Liver (tissue), 9 donors: Measurements from ENCODE around the gene ENPP7. TPM values are rescaled to one million over a fixed set of nuclear protein-coding genes. Genes with fewer than 3 reads are reported as not detected.

Source experiments
- DNase-seq: peaks from one replicate; pipeline ENCODE4 v3.0.0-alpha.2; 2017; ENCODE audit warnings: low spot score
- H3K27ac ChIP-seq, 2 donors: one replicate each; pipeline ENCODE4 v1.7.0; 2013; ENCODE audit warnings: inconsistent platforms in 2 of 2, low read length in 2 of 2, control low read depth in 1 of 2, low read depth in 1 of 2, mild to moderate bottlenecking in 1 of 2
- H3K27me3 ChIP-seq, 4 donors: one replicate each; pipeline versions ENCODE4 v1.6.1 to v1.7.0; 2013; ENCODE audit warnings: low read length in 3 of 4, inconsistent platforms in 1 of 4, mild to moderate bottlenecking in 1 of 4, moderate library complexity in 1 of 4; ENCODE audit not compliant: control insufficient read depth in 4 of 4, insufficient read depth in 4 of 4
- H3K36me3 ChIP-seq, 4 donors: one replicate each; pipeline versions ENCODE4 v1.6.1 to v1.7.0; 2013; ENCODE audit warnings: low read length in 3 of 4, mild to moderate bottlenecking in 3 of 4, low read depth in 1 of 4, moderate library complexity in 1 of 4; ENCODE audit not compliant: control insufficient read depth in 4 of 4, insufficient read depth in 3 of 4
- H3K4me1 ChIP-seq, 4 donors: one replicate each; pipeline versions ENCODE4 v1.6.1 to v1.7.0; 2013; ENCODE audit warnings: low read length in 3 of 4, mild to moderate bottlenecking in 3 of 4, moderate library complexity in 1 of 4; ENCODE audit not compliant: control insufficient read depth in 4 of 4, insufficient read depth in 4 of 4
- H3K4me3 ChIP-seq, 3 donors: one replicate each; pipeline versions ENCODE4 v1.6.1 to v1.7.0; 2013; ENCODE audit warnings: low read length in 3 of 3, control low read depth in 1 of 3, low read depth in 1 of 3, mild to moderate bottlenecking in 1 of 3
- H3K9ac ChIP-seq, 2 donors: one replicate each; pipeline ENCODE4 v1.7.0; 2013; ENCODE audit warnings: low read length in 2 of 2, mild to moderate bottlenecking in 2 of 2, moderate library complexity in 2 of 2, control low read depth in 1 of 2, low read depth in 1 of 2
- H3K9me3 ChIP-seq, 4 donors: one replicate each; pipeline versions ENCODE4 v1.6.1 to v1.7.0; 2013; ENCODE audit warnings: low read length in 3 of 4; ENCODE audit not compliant: control insufficient read depth in 4 of 4
- ATF3 ChIP-seq: IDR thresholded peaks from 2 replicates; pipeline ENCODE4 v1.6.1; 2016; ENCODE audit warnings: antibody characterized with exemption
- CTCF ChIP-seq: fragments of 150-350 bp; IDR thresholded peaks from 2 replicates; pipeline ENCODE4 v1.5.1; 2017; ENCODE audit warnings: improper control_type of control experiment, low read depth, low read length; ENCODE audit not compliant: missing input control
- EGR1 ChIP-seq, 2 donors: IDR thresholded peaks; 2 replicates each; pipeline ENCODE4 v1.6.1; 2016 to 2018; ENCODE audit warnings: antibody characterized with exemption in 2 of 2, low read depth in 2 of 2
- FOXA1 ChIP-seq: IDR thresholded peaks from 2 replicates; pipeline ENCODE4 v1.6.1; 2016; ENCODE audit warnings: antibody characterized with exemption
- FOXA2 ChIP-seq: IDR thresholded peaks from 2 replicates; pipeline ENCODE4 v1.6.1; 2016; ENCODE audit warnings: antibody characterized with exemption
- GABPA ChIP-seq, 2 donors: IDR thresholded peaks in 1 of 2; conservative IDR thresholded peaks in 1 of 2; 2 replicates each; pipeline ENCODE4 v1.6.1; 2016; ENCODE audit warnings: antibody characterized with exemption in 2 of 2, mild to moderate bottlenecking in 1 of 2, moderate library complexity in 1 of 2
- HNF4A ChIP-seq, 2 donors: conservative IDR thresholded peaks; 2 replicates each; pipeline ENCODE4 v1.6.1; 2016; ENCODE audit warnings: antibody characterized with exemption in 2 of 2, mild to moderate bottlenecking in 2 of 2
- HNF4G ChIP-seq: IDR thresholded peaks from 2 replicates; pipeline ENCODE4 v1.6.1; 2016; ENCODE audit warnings: antibody characterized with exemption
- JUND ChIP-seq, 2 donors: IDR thresholded peaks; 2 replicates each; pipeline ENCODE4 v1.6.1; 2016; ENCODE audit warnings: antibody characterized with exemption in 2 of 2
- MAX ChIP-seq: IDR thresholded peaks from 2 replicates; pipeline ENCODE4 v1.6.1; 2016; ENCODE audit warnings: antibody characterized with exemption
- NR2F2 ChIP-seq: IDR thresholded peaks from 2 replicates; pipeline ENCODE4 v1.6.1; 2016; ENCODE audit warnings: antibody characterized with exemption
- RAD21 ChIP-seq, 2 donors: IDR thresholded peaks; 2 replicates each; pipeline ENCODE4 v1.6.1; 2016; ENCODE audit warnings: antibody characterized with exemption in 2 of 2, mild to moderate bottlenecking in 2 of 2
- REST ChIP-seq: IDR thresholded peaks from 2 replicates; pipeline ENCODE4 v1.6.1; 2016; ENCODE audit warnings: antibody characterized with exemption, mild to moderate bottlenecking
- RXRA ChIP-seq, 2 donors: IDR thresholded peaks; 2 replicates each; pipeline ENCODE4 v1.6.1; 2017 to 2018; ENCODE audit warnings: antibody characterized with exemption in 2 of 2, mild to moderate bottlenecking in 1 of 2
- SP1 ChIP-seq: IDR thresholded peaks from 2 replicates; pipeline ENCODE4 v1.6.1; 2018; ENCODE audit warnings: antibody characterized with exemption, mild to moderate bottlenecking
- TAF1 ChIP-seq: conservative IDR thresholded peaks from 2 replicates; pipeline ENCODE4 v1.6.1; 2016; ENCODE audit warnings: antibody characterized with exemption, mild to moderate bottlenecking
- YY1 ChIP-seq: IDR thresholded peaks from 2 replicates; pipeline ENCODE4 v1.6.1; 2016; ENCODE audit warnings: antibody characterized with exemption, mild to moderate bottlenecking
- WGBS: extraction: QIAGEN DNeasy Blood & Tissue Kit; methylation state at CpG from one replicate; pipeline ENCODE4 v1.1.7; 2013; 5-methylcytosine and 5-hydroxymethylcytosine counted together
- polyA plus RNA-seq, 2 donors: library from polyadenylated mRNA; stranded (reverse) in 1 of 2; unstranded in 1 of 2; fragments of 200-250 nt in 1 of 2; fragments of >200 nt in 1 of 2; fragmentation: Nextera tagmentation in 1 of 2; extraction: Ambion mirVana in 1 of 2; gene quantifications; one replicate each; pipeline versions ENCODE4 v1.2.1 to v1.2.3, GENCODE V29; 2013 to 2015
- total RNA-seq, 2 donors: library from RNA; depleted of rRNA; stranded (reverse); fragments of >200 nt; gene quantifications; one replicate each; pipeline ENCODE4 v1.2.3, GENCODE V29; 2014
- TF ChIP-seq, protein P1 (sequence below): IDR thresholded peaks from 2 replicates; pipeline ENCODE4 v1.6.1; 2016; ENCODE audit warnings: antibody characterized with exemption
- donor health status: healthy.
- donor health status: healthy.
- donor health status: healthy.
- donor health status: healthy.
- donor health status: healthy.

ENPP7 gene
- total and polyA plus RNA-seq, 4 donors = 1.7 to 12.0 (median 3.9) TPM

DNA sequence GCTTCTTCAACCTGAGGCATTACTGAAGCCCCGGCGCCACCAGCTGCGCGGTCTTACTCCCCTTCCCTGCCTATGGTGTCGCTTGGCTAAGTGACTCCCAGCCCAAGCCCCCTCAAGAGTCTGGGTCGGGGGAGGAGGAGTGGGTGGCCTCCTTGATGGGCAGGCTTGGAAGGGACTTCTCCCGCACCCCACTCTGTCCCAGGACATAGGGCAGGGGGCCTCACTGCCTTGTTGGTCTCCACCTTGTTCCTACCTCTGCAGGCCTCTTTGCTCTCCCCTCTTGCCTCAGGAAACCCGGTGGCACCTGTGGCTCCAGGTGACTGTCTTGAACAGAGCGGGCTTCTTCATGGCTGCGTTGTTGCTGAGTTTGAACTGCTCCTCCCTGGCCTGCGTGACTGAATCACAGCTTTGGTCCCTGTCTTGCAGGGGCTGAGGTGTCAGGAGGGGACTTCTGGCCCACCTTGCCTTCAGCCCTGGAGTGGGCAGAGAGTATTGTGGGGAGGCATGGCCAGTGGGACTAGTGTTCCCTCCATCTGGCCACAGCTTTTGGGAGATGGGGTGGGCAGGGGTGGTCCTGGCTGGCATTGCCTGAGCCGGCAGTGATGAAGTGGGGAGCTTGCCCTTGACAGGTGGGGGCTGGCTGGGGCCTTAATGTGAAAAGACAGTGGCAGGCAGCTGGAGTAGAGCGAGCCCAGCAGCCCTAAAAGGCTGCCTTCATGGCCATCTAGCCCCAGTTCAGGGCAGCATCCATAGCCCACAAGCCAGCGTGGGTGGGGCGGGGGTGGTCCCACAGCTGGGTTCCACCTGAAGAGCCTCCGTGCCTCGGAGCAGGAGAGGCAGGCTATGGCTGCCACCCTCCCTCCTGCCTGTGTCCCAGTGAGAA, 54.5 kb downstream of the ENPP7 start:
- Histone ChIP-seq H3K9me3 (no peaks in the 10 kb centered on the region), H3K4me1 (peaks cover 0 to 8% (median 5%) of the 10 kb centered on the region in 4 donors), H3K9ac (no peak overlapping the region), H3K27me3 (peaks cover 0 to 6% (median 2%) of the 10 kb centered on the region in 4 donors), H3K36me3 (no peaks in the 10 kb centered on the region), H3K27ac (no peak overlapping the region), H3K4me3 (no peak overlapping the region)
- TF ChIP-seq SP1 (no peak), ATF3 (no peak), GABPA (IDR thresholded peaks at IDR 0.05 in 1 of 2, conservative IDR thresholded peaks at IDR 0.05 in 1 of 2) (no peak), FOXA2 (no peak), TAF1 (no peak), NR2F2 (no peak), HNF4A (conservative IDR thresholded peaks at IDR 0.05) (no peak), EGR1 (IDR thresholded peaks at IDR 0.05; ENCODE audit: low read depth in 2 of 2) (no peak), RAD21 (IDR thresholded peaks at IDR 0.05) (no peak), YY1 (no peak), CTCF (no peak), RXRA (IDR thresholded peaks at IDR 0.05) (no peak)
- TF ChIP-seq, protein P1, sequence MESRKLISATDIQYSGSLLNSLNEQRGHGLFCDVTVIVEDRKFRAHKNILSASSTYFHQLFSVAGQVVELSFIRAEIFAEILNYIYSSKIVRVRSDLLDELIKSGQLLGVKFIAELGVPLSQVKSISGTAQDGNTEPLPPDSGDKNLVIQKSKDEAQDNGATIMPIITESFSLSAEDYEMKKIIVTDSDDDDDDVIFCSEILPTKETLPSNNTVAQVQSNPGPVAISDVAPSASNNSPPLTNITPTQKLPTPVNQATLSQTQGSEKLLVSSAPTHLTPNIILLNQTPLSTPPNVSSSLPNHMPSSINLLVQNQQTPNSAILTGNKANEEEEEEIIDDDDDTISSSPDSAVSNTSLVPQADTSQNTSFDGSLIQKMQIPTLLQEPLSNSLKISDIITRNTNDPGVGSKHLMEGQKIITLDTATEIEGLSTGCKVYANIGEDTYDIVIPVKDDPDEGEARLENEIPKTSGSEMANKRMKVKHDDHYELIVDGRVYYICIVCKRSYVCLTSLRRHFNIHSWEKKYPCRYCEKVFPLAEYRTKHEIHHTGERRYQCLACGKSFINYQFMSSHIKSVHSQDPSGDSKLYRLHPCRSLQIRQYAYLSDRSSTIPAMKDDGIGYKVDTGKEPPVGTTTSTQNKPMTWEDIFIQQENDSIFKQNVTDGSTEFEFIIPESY = no peak
- no peak for DNase-seq
- WGBS = 93% methylated on average over 17 of the region's 17 CpGs

- Histone ChIP-seq H3K9me3 (no peaks in the 10 kb centered on the region), H3K4me1 (peaks cover 0 to 10% (median 7%) of the 10 kb centered on the region in 4 donors), H3K4me3 (no peak overlapping the region), H3K36me3 (no peaks in the 10 kb centered on the region), H3K27ac (no peak overlapping the region), H3K27me3 (peaks cover 0 to 10% (median 5%) of the 10 kb centered on the region in 4 donors), H3K9ac (no peak overlapping the region)
- DNase-seq = no peak
- WGBS = 90% methylated on average over 15 of the region's 15 CpGs
- TF ChIP-seq EGR1 (IDR thresholded peaks at IDR 0.05; ENCODE audit: low read depth in 2 of 2) (no peak), FOXA1 (no peak), JUND (IDR thresholded peaks at IDR 0.05) (no peak), FOXA2 (no peak), SP1 (no peak), GABPA (IDR thresholded peaks at IDR 0.05 in 1 of 2, conservative IDR thresholded peaks at IDR 0.05 in 1 of 2) (no peak), HNF4G (no peak), YY1 (no peak), RXRA (IDR thresholded peaks at IDR 0.05) (no peak), REST (no peak), TAF1 (no peak), RAD21 (IDR thresholded peaks at IDR 0.05) (no peak), NR2F2 (no peak), HNF4A (conservative IDR thresholded peaks at IDR 0.05) (no peak), MAX (no peak)
- TF ChIP-seq, protein P1 = no peak
Observed at GRCh38 chr17:79785900-79786810, 55.4 kb downstream of the ENPP7 start.
